NB4 (cell line): ENCODE measurements around the gene NTN1.

ENCODE experiments used
- MYC ChIP-seq: IDR thresholded peaks from 2 replicates; pipeline ENCODE4 v1.6.1; 2011; ENCODE audit warnings: low read depth, low read length
- POLR2A ChIP-seq: IDR thresholded peaks from 2 replicates; pipeline ENCODE4 v1.6.1; 2011; ENCODE audit warnings: mild to moderate bottlenecking; ENCODE audit not compliant: insufficient read length; ENCODE audit errors: extremely low read depth
- TF ChIP-seq, protein P1 (sequence below): IDR thresholded peaks from one replicate; pipeline ENCODE4 v1.5.1; 2012; ENCODE audit warnings: low read depth, low read length
- TF ChIP-seq, protein P2 (sequence below): IDR thresholded peaks from 2 replicates; pipeline ENCODE4 v1.6.1; 2011; ENCODE audit warnings: low read depth, low read length

DNA sequence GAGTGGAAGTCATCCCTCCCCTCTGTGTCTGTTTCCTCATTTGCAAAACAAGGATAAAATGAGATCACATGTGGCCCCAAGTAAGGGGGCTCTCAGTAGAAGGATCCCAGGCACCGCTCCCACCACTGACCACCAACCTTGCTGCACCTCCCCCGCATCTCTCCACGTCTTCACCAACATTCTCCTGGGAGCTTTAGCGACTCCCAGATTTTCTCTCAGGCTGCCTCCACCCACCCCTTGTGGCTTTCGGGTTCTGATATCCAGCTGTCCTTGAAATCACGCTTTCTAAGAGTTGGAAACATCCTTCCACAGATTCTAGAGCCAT lies 16.4 kb upstream of the NTN1 start:
- TF ChIP-seq, protein P1, sequence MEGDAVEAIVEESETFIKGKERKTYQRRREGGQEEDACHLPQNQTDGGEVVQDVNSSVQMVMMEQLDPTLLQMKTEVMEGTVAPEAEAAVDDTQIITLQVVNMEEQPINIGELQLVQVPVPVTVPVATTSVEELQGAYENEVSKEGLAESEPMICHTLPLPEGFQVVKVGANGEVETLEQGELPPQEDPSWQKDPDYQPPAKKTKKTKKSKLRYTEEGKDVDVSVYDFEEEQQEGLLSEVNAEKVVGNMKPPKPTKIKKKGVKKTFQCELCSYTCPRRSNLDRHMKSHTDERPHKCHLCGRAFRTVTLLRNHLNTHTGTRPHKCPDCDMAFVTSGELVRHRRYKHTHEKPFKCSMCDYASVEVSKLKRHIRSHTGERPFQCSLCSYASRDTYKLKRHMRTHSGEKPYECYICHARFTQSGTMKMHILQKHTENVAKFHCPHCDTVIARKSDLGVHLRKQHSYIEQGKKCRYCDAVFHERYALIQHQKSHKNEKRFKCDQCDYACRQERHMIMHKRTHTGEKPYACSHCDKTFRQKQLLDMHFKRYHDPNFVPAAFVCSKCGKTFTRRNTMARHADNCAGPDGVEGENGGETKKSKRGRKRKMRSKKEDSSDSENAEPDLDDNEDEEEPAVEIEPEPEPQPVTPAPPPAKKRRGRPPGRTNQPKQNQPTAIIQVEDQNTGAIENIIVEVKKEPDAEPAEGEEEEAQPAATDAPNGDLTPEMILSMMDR, result no peak
- no peak for TF ChIP-seq POLR2A
- no peak for TF ChIP-seq MYC
- TF ChIP-seq, protein P2, sequence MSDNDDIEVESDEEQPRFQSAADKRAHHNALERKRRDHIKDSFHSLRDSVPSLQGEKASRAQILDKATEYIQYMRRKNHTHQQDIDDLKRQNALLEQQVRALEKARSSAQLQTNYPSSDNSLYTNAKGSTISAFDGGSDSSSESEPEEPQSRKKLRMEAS, result no peak
